SK-N-MC (cell line): ENCODE results near the gene SEMA3C.

Experiments
- DNase-seq: peaks from one replicate; pipeline ENCODE4 v3.0.0-alpha.2; 2011; ENCODE audit warnings: low read depth, low spot score
- H3K27ac ChIP-seq: fragments of 200-600 bp; sonication (generic); 2 replicates; pipeline ENCODE4 v1.5.1; 2016; ENCODE audit warnings: mixed run types
- H3K36me3 ChIP-seq: fragments of 200-600 bp; sonication (generic); 2 replicates; pipeline ENCODE4 v1.6.1; 2017; ENCODE audit warnings: antibody characterized with exemption, low read length, mixed read lengths; ENCODE audit not compliant: insufficient read depth
- H3K4me3 ChIP-seq: fragments of 200-600 bp; sonication (generic); 2 replicates; pipeline ENCODE4 v1.5.1; 2016
- H3K9ac ChIP-seq: fragments of 200-600 bp; sonication (generic); 2 replicates; pipeline ENCODE4 v1.8.0; 2017; ENCODE audit warnings: mixed run types, mixed read lengths; ENCODE audit not compliant: insufficient read length
- H3K9me3 ChIP-seq: fragments of 200-600 bp; sonication (generic); 2 replicates; pipeline ENCODE4 v1.6.1; 2017; ENCODE audit warnings: low read depth, mild to moderate bottlenecking, antibody characterized with exemption, low read length, moderate library complexity, mixed read lengths
- EZH2 ChIP-seq: fragments of 200-600 bp; sonication (generic); IDR thresholded peaks from one replicate; pipeline ENCODE4 v1.6.1; 2017; ENCODE audit warnings: antibody characterized with exemption
- FOXP2 ChIP-seq: optimal IDR thresholded peaks from 2 replicates; pipeline ENCODE3; 2011; ENCODE audit warnings: mild to moderate bottlenecking, moderate library complexity; ENCODE audit not compliant: insufficient read depth; ENCODE audit errors: extremely low read length, control extremely low read depth
- POLR2AphosphoS5 ChIP-seq: IDR thresholded peaks from 2 replicates; pipeline ENCODE4 v1.6.1; 2012; ENCODE audit warnings: mild to moderate bottlenecking, low read depth, low read length, borderline replicate concordance

The SEMA3C gene

GRCh38 chr7:80884511-80885195 is 34.2 kb downstream of the SEMA3C start:
- no peak for DNase-seq
- Histone ChIP-seq H3K9ac (no peak overlapping the region), H3K27ac (peak overlapping the region; percentile 17; the same call in 1 of the 2 replicates), H3K36me3 (0 out of 2 replicates have a peak, but pooled peaks cover 11% of the 10 kb centered on the region), H3K9me3 (no peaks in the 10 kb centered on the region), H3K4me3 (no peak overlapping the region)
- no peak for TF ChIP-seq EZH2
- TF ChIP-seq POLR2AphosphoS5 = no peak
- no peak for TF ChIP-seq FOXP2

GRCh38 chr7:80883154-80884025 is 35.5 kb downstream of the SEMA3C start:
- H3K27ac ChIP-seq = no peak overlapping the region; the same call in 1 of the 2 replicates
- DNase-seq = no peak
- no peak overlapping the region for H3K9ac ChIP-seq
- H3K4me3 ChIP-seq = 0 out of 2 replicates have a peak overlapping the region, but pooled peaks have one; percentile 2
- H3K36me3 ChIP-seq = 0 out of 2 replicates have a peak, but pooled peaks cover 10% of the 10 kb centered on the region
- no peaks in the 10 kb centered on the region for H3K9me3 ChIP-seq
- TF ChIP-seq EZH2 (no peak), POLR2AphosphoS5 (no peak; the same call in 1 of the 2 replicates), FOXP2 (no peak)

GRCh38 chr7:80882213-80882801 is 36.5 kb downstream of the SEMA3C start:
- Histone ChIP-seq H3K4me3 (no peak overlapping the region), H3K9me3 (no peaks in the 10 kb centered on the region), H3K36me3 (0 out of 2 replicates have a peak, but pooled peaks cover 4% of the 10 kb centered on the region), H3K9ac (no peak overlapping the region), H3K27ac (no peak overlapping the region)
- DNase-seq = no peak
- TF ChIP-seq EZH2 = no peak
- TF ChIP-seq POLR2AphosphoS5 = no peak
- no peak for TF ChIP-seq FOXP2

GRCh38 chr7:80881351-80881900 is 37.4 kb downstream of the SEMA3C start:
- H3K27ac ChIP-seq = peak overlapping the region; percentile 27; the same call in 1 of the 2 replicates
- H3K4me3 ChIP-seq = no peak overlapping the region
- H3K36me3 ChIP-seq = 0 out of 2 replicates have a peak, but pooled peaks cover 4% of the 10 kb centered on the region
- no peak for DNase-seq
- H3K9ac ChIP-seq = no peak overlapping the region
- no peaks in the 10 kb centered on the region for H3K9me3 ChIP-seq
- TF ChIP-seq EZH2 = no peak
- no peak for TF ChIP-seq FOXP2
- no peak for TF ChIP-seq POLR2AphosphoS5

GRCh38 chr7:80879849-80880248 is 39.0 kb downstream of the SEMA3C start:
- Histone ChIP-seq H3K9me3 (no peaks in the 10 kb centered on the region), H3K27ac (no peak overlapping the region), H3K4me3 (no peak overlapping the region), H3K36me3 (peaks cover 4% of the 10 kb centered on the region; the same call in 1 of the 2 replicates), H3K9ac (no peak overlapping the region)
- TF ChIP-seq EZH2 (no peak), POLR2AphosphoS5 (no peak), FOXP2 (no peak)
- no peak for DNase-seq

- peaks cover 4% of the 10 kb centered on the region; the same call in 1 of the 2 replicates for H3K36me3 ChIP-seq
- H3K27ac ChIP-seq = peak overlapping the region; percentile 5; the same call in 1 of the 2 replicates
- no peaks in the 10 kb centered on the region for H3K9me3 ChIP-seq
- DNase-seq = no peak
- H3K4me3 ChIP-seq = no peak overlapping the region
- no peak overlapping the region for H3K9ac ChIP-seq
- TF ChIP-seq FOXP2 = no peak
- no peak for TF ChIP-seq POLR2AphosphoS5
- no peak for TF ChIP-seq EZH2
Measured at GRCh38 chr7:80876894-80877414, 41.9 kb downstream of the SEMA3C start.

- Histone ChIP-seq H3K36me3 (no peaks in the 10 kb centered on the region; the same call in 1 of the 2 replicates), H3K4me3 (no peak overlapping the region)
- no peak for TF ChIP-seq EZH2
- no peak for TF ChIP-seq FOXP2
- TF ChIP-seq POLR2AphosphoS5 = no peak
Measured at GRCh38 chr7:80875537-80876120, 43.2 kb downstream of the SEMA3C start.

GRCh38 chr7:80873140-80873539 is 45.7 kb downstream of the SEMA3C start:
- no peaks in the 10 kb centered on the region; the same call in 1 of the 2 replicates for H3K36me3 ChIP-seq
- TF ChIP-seq EZH2 = no peak
- no peak for TF ChIP-seq POLR2AphosphoS5
- no peak for TF ChIP-seq FOXP2
- no peak overlapping the region for H3K9ac ChIP-seq
- H3K4me3 ChIP-seq = no peak overlapping the region
- H3K27ac ChIP-seq = no peak overlapping the region
- no peak for DNase-seq
- H3K9me3 ChIP-seq = no peaks in the 10 kb centered on the region

More at GRCh38 chr7:80875537-80876120, 43.2 kb downstream of the SEMA3C start:
- H3K9ac ChIP-seq = no peak overlapping the region
- no peaks in the 10 kb centered on the region for H3K9me3 ChIP-seq
- no peak overlapping the region for H3K27ac ChIP-seq
- no peak for DNase-seq
